Measurements from ENCODE around the gene GNB5. TPM values are rescaled to one million over a fixed set of nuclear protein-coding genes. Genes with fewer than 3 reads are reported as not detected.

The GNB5 gene
- total and polyA plus RNA-seq, 2 of the 13 experiments (the other 11 are each of a cell fraction or from before 2014, with no cell fraction given), result 13.7 to 14.4 TPM

DNA sequence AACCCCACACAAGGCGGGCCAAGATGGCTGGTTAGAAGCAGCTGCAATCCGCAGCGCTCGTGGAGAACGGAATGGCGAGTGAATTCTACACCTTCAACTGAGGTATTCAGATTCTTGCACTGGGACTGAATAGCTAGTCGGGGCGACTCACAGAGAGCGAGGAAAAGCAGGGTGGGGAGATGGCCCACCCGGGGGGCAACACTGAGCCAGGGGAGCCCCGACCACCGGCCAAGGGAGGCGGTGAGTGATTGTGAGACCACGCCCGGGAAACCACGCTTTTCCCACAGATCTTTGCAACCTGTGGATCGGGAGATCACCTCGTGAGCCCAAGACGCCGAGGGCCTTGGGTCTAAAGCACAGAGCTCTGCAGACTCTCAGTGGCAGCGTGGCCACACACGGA lies 28.3 kb downstream of the GNB5 start (continued):
- no peak for TF ChIP-seq PAX8 (CRISPR knock-in tag; IDR thresholded peaks at IDR 0.05; ENCODE audit: borderline replicate concordance)
- TF ChIP-seq ZNF235 (CRISPR knock-in tag; IDR thresholded peaks at IDR 0.05; ENCODE audit: borderline replicate concordance), result no peak
- no peak for TF ChIP-seq ZNF382 (CRISPR knock-in tag; IDR thresholded peaks at IDR 0.05; ENCODE audit: borderline replicate concordance)
- TF ChIP-seq RBM39 (IDR thresholded peaks at IDR 0.05; ENCODE audit: low read depth, low read length, poor library complexity, severe bottlenecking), result no peak
- TF ChIP-seq NR2F1 (CRISPR knock-in tag; IDR thresholded peaks at IDR 0.05), result no peak
- no peak for TF ChIP-seq ZFP37 (CRISPR knock-in tag; IDR thresholded peaks at IDR 0.05; ENCODE audit: borderline replicate concordance)
- no peak for TF ChIP-seq ZFP36L1 (CRISPR knock-in tag; IDR thresholded peaks at IDR 0.05)

DNA sequence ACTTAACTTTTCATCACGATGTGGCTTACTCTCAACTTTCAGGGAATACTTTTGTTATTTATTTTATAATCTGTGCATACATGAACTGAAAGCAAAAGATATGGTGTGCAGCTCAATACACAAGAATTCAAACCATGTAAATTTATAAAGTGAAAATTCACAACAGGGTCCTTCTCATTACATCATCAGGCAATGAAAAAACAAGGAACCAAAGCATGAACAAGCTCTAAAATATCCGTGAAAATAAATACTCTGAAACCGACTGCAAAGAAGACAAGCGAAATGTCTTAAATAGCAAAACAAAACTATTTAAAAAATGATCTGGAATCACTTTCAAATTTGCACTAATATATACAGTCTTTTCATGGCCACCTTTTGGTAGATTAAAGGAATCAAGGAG lies 28.9 kb downstream of the GNB5 start:
- DNase-seq (ENCODE audit: low spot score) (no peak), ATAC-seq (no peak), FAIRE-seq (no peak)
- in situ Hi-C loops (cut with HindIII; ENCODE audit: extremely low pct_ligation_motif_present, low pct_unique_long_range_greater_than_20kb), result no loop called here
- no peak overlapping the region for H3K4me3 ChIP-seq (replicated peaks in 1 of 3; ENCODE audit: insufficient read depth in 1 of 3, low read depth in 2 of 3, low read length in 3 of 3)
- H2AFZ ChIP-seq (ENCODE audit: low read length), result no peak overlapping the region
- no peaks in the 10 kb centered on the region for H3K79me2 ChIP-seq (ENCODE audit: insufficient read depth, low read length)
- H3K27me3 ChIP-seq (ENCODE audit: control insufficient read depth in 1 of 2, insufficient read depth in 2 of 2, low read length in 2 of 2), result no peaks in the 10 kb centered on the region
- peaks cover under 1% of the 10 kb centered on the region; the same call in 1 of the 2 replicates for H3K4me1 ChIP-seq (ENCODE audit: insufficient read depth, low read length)
- POLR2A ChIA-PET, result no interaction called here
- H3K9ac ChIP-seq (ENCODE audit: insufficient read depth, low read depth, low read length), result no peak overlapping the region
- H3K4me2 ChIP-seq (ENCODE audit: low read depth, low read length), result no peak overlapping the region
- H3K36me3 ChIP-seq (replicated peaks in 1 of 2; ENCODE audit: control insufficient read depth in 1 of 2, insufficient read depth in 2 of 2, low read length in 2 of 2), result peaks cover 0 to 13% of the 10 kb centered on the region in 2 experiments; a peak in 2 of 5 replicates
- CTCF ChIA-PET (ENCODE audit: low intra/inter-chr PET ratio, low total read pairs), result interaction anchor here (1.8 kb wide), 1 partner anchor 47 kb away, joined by 4 read pairs; no protein-coding TSS in a partner anchor
- H3K9me3 ChIP-seq (ENCODE audit: low read length), result no peaks in the 10 kb centered on the region
- no peaks in the 10 kb centered on the region for H4K20me1 ChIP-seq (ENCODE audit: insufficient read depth, low read length)
- BruUV-seq (replicated peaks), result no TSS peak
- H3K27ac ChIP-seq (ENCODE audit: extremely low read length, insufficient read depth, low read length), result no peak overlapping the region
- 88% methylated on average over 4 of the region's 4 CpGs for WGBS (ENCODE audit: low lambda C conversion rate)
- intact Hi-C loops (cut with micrococcal nuclease; ENCODE audit: unreplicated experiment), result no loop called here
- TF ChIP-seq SMAD1 (CRISPR knock-in tag; IDR thresholded peaks at IDR 0.05; ENCODE audit: borderline replicate concordance, low read depth) (no peak), SP5 (CRISPR knock-in tag; IDR thresholded peaks at IDR 0.05; ENCODE audit: borderline replicate concordance, low read depth) (no peak), ZNF563 (CRISPR knock-in tag; IDR thresholded peaks at IDR 0.05) (no peak), ZNF224 (CRISPR knock-in tag; IDR thresholded peaks at IDR 0.05) (no peak), TEAD3 (CRISPR knock-in tag; optimal IDR thresholded peaks at IDR 0.05; ENCODE audit: borderline replicate concordance) (no peak), ZNF10 (CRISPR knock-in tag; IDR thresholded peaks at IDR 0.05; ENCODE audit: borderline replicate concordance, low read depth) (no peak)
- TF ChIP-seq, protein P1, sequence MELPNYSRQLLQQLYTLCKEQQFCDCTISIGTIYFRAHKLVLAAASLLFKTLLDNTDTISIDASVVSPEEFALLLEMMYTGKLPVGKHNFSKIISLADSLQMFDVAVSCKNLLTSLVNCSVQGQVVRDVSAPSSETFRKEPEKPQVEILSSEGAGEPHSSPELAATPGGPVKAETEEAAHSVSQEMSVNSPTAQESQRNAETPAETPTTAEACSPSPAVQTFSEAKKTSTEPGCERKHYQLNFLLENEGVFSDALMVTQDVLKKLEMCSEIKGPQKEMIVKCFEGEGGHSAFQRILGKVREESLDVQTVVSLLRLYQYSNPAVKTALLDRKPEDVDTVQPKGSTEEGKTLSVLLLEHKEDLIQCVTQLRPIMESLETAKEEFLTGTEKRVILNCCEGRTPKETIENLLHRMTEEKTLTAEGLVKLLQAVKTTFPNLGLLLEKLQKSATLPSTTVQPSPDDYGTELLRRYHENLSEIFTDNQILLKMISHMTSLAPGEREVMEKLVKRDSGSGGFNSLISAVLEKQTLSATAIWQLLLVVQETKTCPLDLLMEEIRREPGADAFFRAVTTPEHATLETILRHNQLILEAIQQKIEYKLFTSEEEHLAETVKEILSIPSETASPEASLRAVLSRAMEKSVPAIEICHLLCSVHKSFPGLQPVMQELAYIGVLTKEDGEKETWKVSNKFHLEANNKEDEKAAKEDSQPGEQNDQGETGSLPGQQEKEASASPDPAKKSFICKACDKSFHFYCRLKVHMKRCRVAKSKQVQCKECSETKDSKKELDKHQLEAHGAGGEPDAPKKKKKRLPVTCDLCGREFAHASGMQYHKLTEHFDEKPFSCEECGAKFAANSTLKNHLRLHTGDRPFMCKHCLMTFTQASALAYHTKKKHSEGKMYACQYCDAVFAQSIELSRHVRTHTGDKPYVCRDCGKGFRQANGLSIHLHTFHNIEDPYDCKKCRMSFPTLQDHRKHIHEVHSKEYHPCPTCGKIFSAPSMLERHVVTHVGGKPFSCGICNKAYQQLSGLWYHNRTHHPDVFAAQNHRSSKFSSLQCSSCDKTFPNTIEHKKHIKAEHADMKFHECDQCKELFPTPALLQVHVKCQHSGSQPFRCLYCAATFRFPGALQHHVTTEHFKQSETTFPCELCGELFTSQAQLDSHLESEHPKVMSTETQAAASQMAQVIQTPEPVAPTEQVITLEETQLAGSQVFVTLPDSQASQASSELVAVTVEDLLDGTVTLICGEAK (IDR thresholded peaks at IDR 0.05), result no peak
- TF ChIP-seq, protein P1 (CRISPR knock-in tag; IDR thresholded peaks at IDR 0.05), result no peak

Measured in HepG2 (cell line).